ENCODE results near the gene CYP2A6.
"Not testable (repeated sequence)": the region's sequence is repeated elsewhere in the genome, so short reads cannot be mapped to it uniquely, and the experiment has no call there.

Gene CYP2A6

GRCh38 chr19:40874874-40875273 is 24.6 kb upstream of the CYP2A6 start:
- DNase-seq (ENCODE audit: low read depth, low spot score); in situ Hi-C loops (cut with HindIII; ENCODE audit: low sequenced_read_pairs); H3K4me3 ChIP-seq (ENCODE audit: low read depth, low read length): not testable (repeated sequence)

- H3K4me3 ChIP-seq (ENCODE audit: low read depth, low read length); in situ Hi-C loops (cut with HindIII; ENCODE audit: low sequenced_read_pairs); DNase-seq (ENCODE audit: low read depth, low spot score): not testable (repeated sequence)
Observed at GRCh38 chr19:40873873-40874272, 23.6 kb upstream of the CYP2A6 start.

GRCh38 chr19:40872209-40872608 is 22.0 kb upstream of the CYP2A6 start:
- no peak for TF ChIP-seq CTCF (IDR thresholded peaks at IDR 0.05; ENCODE audit: low read depth, low read length)
- DNase-seq (ENCODE audit: low read depth, low spot score) = no peak
- in situ Hi-C loops (cut with HindIII; ENCODE audit: low sequenced_read_pairs) = no loop called here
- H3K4me3 ChIP-seq (ENCODE audit: low read depth, low read length) = no peak overlapping the region

- in situ Hi-C loops (cut with HindIII; ENCODE audit: low sequenced_read_pairs) = no loop called here
Observed at GRCh38 chr19:40867701-40868100, 17.5 kb upstream of the CYP2A6 start.

GRCh38 chr19:40864739-40865496 is 14.7 kb upstream of the CYP2A6 start:
- H3K4me3 ChIP-seq (ENCODE audit: low read depth, low read length); DNase-seq (ENCODE audit: low read depth, low spot score); in situ Hi-C loops (cut with HindIII; ENCODE audit: low sequenced_read_pairs): not testable (repeated sequence)

More at GRCh38 chr19:40867701-40868100, 17.5 kb upstream of the CYP2A6 start:
- no peak overlapping the region for H3K4me3 ChIP-seq (ENCODE audit: low read depth, low read length)
- no peak for TF ChIP-seq CTCF (IDR thresholded peaks at IDR 0.05; ENCODE audit: low read depth, low read length)
- DNase-seq (ENCODE audit: low read depth, low spot score) = no peak

- in situ Hi-C loops (cut with HindIII; ENCODE audit: low sequenced_read_pairs) = no loop called here
- no peak for DNase-seq (ENCODE audit: low read depth, low spot score)
- no peak for TF ChIP-seq CTCF (IDR thresholded peaks at IDR 0.05; ENCODE audit: low read depth, low read length)
- H3K4me3 ChIP-seq (ENCODE audit: low read depth, low read length) = no peak overlapping the region
Observed at GRCh38 chr19:40862785-40863184, 12.5 kb upstream of the CYP2A6 start.

GRCh38 chr19:40862333-40862732 is 12.1 kb upstream of the CYP2A6 start:
- no peak overlapping the region for H3K4me3 ChIP-seq (ENCODE audit: low read depth, low read length)
- in situ Hi-C loops (cut with HindIII; ENCODE audit: low sequenced_read_pairs) = no loop called here
- no peak for DNase-seq (ENCODE audit: low read depth, low spot score)
- no peak for TF ChIP-seq CTCF (IDR thresholded peaks at IDR 0.05; ENCODE audit: low read depth, low read length)

GRCh38 chr19:40858109-40858508 is 7.9 kb upstream of the CYP2A6 start:
- TF ChIP-seq CTCF (IDR thresholded peaks at IDR 0.05; ENCODE audit: low read depth, low read length) = no peak
- no peak for DNase-seq (ENCODE audit: low read depth, low spot score)
- no peak overlapping the region for H3K4me3 ChIP-seq (ENCODE audit: low read depth, low read length)
- in situ Hi-C loops (cut with HindIII; ENCODE audit: low sequenced_read_pairs) = no loop called here

- DNase-seq (ENCODE audit: low read depth, low spot score); in situ Hi-C loops (cut with HindIII; ENCODE audit: low sequenced_read_pairs); H3K4me3 ChIP-seq (ENCODE audit: low read depth, low read length): not testable (repeated sequence)
Observed at GRCh38 chr19:40852467-40853152, 2.4 kb upstream of the CYP2A6 start.

GRCh38 chr19:40846722-40847121 is 3.5 kb downstream of the CYP2A6 start:
- DNase-seq (ENCODE audit: low read depth, low spot score); in situ Hi-C loops (cut with HindIII; ENCODE audit: low sequenced_read_pairs); H3K4me3 ChIP-seq (ENCODE audit: low read depth, low read length): not testable (repeated sequence)

- DNase-seq (ENCODE audit: low read depth, low spot score); in situ Hi-C loops (cut with HindIII; ENCODE audit: low sequenced_read_pairs); H3K4me3 ChIP-seq (ENCODE audit: low read depth, low read length): not testable (repeated sequence)
Observed at GRCh38 chr19:40843653-40844052, 6.6 kb downstream of the CYP2A6 start.
